ENCODE measurements around the gene RTF1. TPM values are rescaled to one million over a fixed set of nuclear protein-coding genes. Genes with fewer than 3 reads are reported as not detected.
"Not testable (repeated sequence)": the region's sequence is repeated elsewhere in the genome, so short reads cannot be mapped to it uniquely, and the experiment has no call there.

The RTF1 gene
- total RNA-seq, result 10 to 100 TPM; 21.2 to 21.4 TPM

GRCh38 chr15:41416742-41417417, at the start of gene RTF1:
TSS of gene RTF1 (plus strand) at chr15:41417095. CDS start at chr15:41417116, 21 bp downstream.
- Histone ChIP-seq H3K4me3 (peak within 1 kb of the TSS; percentile 95 to 99), H3K9me3 (no peaks in the 10 kb centered on the region), H3K4me1 (peaks cover 0 to 26% of the 10 kb centered on the region in 2 donors), H3K36me3 (no peaks in the 10 kb centered on the region), H3K27ac (peak within 1 kb of the TSS; percentile 82 to 86), H3K27me3 (no peaks in the 10 kb centered on the region)
- peak; percentile 92 for DNase-seq (ENCODE audit: low spot score)
- TF ChIP-seq CTCF (IDR thresholded peaks at IDR 0.05), result no peak

- no peak for DNase-seq (ENCODE audit: low spot score)
- H3K27ac ChIP-seq, result no peak overlapping the region
- H3K9me3 ChIP-seq, result no peaks in the 10 kb centered on the region
- no peaks in the 10 kb centered on the region for H3K27me3 ChIP-seq
- H3K36me3 ChIP-seq, result no peaks in the 10 kb centered on the region
- no peaks in the 10 kb centered on the region for H3K4me1 ChIP-seq
- no peak for TF ChIP-seq CTCF (IDR thresholded peaks at IDR 0.05)
- no peak overlapping the region for H3K4me3 ChIP-seq
Measured at GRCh38 chr15:41367418-41367817, 49.5 kb upstream of the RTF1 start.

GRCh38 chr15:41377978-41378377, 38.9 kb upstream of the RTF1 start:
- H3K4me1 ChIP-seq, result no peaks in the 10 kb centered on the region
- no peaks in the 10 kb centered on the region for H3K27me3 ChIP-seq
- no peak overlapping the region for H3K27ac ChIP-seq
- H3K9me3 ChIP-seq, result no peaks in the 10 kb centered on the region
- H3K4me3 ChIP-seq, result no peak overlapping the region
- no peak for TF ChIP-seq CTCF (IDR thresholded peaks at IDR 0.05)
- no peaks in the 10 kb centered on the region for H3K36me3 ChIP-seq
- no peak for DNase-seq (ENCODE audit: low spot score)

DNA sequence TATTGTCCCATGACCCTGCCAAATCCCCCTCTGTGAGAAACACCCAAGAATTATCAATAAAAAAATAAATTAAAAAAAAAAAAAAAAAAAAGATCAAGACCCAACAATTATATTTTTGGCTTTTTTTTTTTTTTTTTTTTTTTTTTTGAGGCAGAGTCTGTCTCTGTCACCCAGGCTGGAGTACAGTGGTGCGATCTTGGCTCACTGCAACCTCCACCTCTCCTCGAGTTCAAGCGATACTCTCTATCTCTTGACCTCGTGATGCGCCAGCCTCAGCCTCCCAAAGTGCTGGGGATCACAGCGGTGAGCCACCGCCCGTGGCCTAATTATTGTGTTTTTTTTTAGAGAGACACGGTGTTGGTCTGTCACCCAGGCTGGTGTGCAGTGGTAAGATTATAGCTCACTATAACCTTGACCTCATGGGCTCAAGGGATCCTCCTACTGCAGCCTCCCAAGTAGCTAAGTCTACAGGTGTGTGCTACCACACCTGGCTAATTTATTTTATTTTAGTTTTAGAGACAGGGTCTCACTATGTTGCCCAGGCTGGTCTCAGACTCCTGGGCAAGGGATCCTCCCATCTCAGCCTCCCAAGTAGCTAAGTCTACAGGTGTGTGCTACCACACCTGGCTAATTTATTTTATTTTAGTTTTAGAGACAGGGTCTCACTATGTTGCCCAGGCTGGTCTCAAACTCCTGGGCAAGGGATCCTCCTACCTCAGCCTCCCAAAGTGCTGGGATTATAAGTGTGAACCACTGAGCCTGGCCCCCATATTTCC, 32.7 kb upstream of the RTF1 start:
- not testable (repeated sequence) for H3K27me3 ChIP-seq; DNase-seq (ENCODE audit: low spot score); H3K27ac ChIP-seq; H3K4me1 ChIP-seq; H3K9me3 ChIP-seq; H3K4me3 ChIP-seq
- H3K36me3 ChIP-seq, result peaks cover 20% of the 10 kb centered on the region

DNA sequence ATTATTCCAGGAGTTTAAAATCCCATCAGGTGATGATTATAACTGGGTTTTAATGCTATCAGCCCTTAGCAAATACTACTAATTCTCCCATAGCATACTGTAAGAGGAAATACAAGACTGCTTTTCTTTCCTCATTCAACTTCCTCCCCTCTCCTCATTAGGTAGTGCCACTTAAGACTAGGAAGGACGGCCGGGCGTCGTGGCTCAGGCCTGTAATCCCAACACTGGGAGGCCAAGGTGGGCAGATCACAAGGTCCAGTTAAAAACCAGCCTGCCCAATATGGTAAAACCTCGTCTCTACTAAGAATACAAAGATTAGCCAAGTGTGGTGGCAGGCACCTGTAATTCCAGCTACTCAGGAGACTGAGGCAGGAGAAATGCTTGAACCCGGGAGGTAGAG, 29.2 kb upstream of the RTF1 start:
- no peak for TF ChIP-seq CTCF (IDR thresholded peaks at IDR 0.05)
- H3K9me3 ChIP-seq, result no peaks in the 10 kb centered on the region
- H3K27ac ChIP-seq, result no peak overlapping the region
- no peaks in the 10 kb centered on the region for H3K4me1 ChIP-seq
- no peak for DNase-seq (ENCODE audit: low spot score)
- H3K27me3 ChIP-seq, result no peaks in the 10 kb centered on the region
- peaks cover 33% of the 10 kb centered on the region for H3K36me3 ChIP-seq
- no peak overlapping the region for H3K4me3 ChIP-seq

DNA sequence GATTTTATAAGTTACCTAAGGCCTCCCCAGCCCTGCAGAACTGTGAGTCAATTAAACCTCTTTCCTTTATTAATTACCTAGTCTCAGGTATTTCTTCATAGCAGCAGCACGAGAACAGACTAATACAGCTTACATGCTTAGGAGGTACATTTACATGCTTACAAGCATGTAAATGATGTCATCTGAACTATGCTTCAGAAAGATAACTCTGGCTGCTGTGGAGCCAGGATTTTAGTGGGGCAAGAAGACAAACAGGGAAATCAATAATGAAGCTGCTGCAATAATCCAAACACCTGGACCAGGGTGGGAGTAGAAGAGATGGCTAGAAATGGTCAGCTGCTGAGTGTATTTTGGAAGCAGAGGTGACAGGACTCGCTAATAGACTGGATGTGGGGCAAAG, 24.2 kb upstream of the RTF1 start:
- DNase-seq (ENCODE audit: low spot score), result no peak
- H3K4me1 ChIP-seq, result no peaks in the 10 kb centered on the region
- no peak overlapping the region for H3K4me3 ChIP-seq
- H3K9me3 ChIP-seq, result no peaks in the 10 kb centered on the region
- H3K36me3 ChIP-seq, result peaks cover 46% of the 10 kb centered on the region
- no peak for TF ChIP-seq CTCF (IDR thresholded peaks at IDR 0.05)
- no peak overlapping the region for H3K27ac ChIP-seq
- H3K27me3 ChIP-seq, result no peaks in the 10 kb centered on the region
